ENCODE results near the gene RIMS4.

Gene RIMS4

GRCh38 chr20:44762466-44763140 lies 47.7 kb downstream of the RIMS4 start:
- no peak for DNase-seq

DNA sequence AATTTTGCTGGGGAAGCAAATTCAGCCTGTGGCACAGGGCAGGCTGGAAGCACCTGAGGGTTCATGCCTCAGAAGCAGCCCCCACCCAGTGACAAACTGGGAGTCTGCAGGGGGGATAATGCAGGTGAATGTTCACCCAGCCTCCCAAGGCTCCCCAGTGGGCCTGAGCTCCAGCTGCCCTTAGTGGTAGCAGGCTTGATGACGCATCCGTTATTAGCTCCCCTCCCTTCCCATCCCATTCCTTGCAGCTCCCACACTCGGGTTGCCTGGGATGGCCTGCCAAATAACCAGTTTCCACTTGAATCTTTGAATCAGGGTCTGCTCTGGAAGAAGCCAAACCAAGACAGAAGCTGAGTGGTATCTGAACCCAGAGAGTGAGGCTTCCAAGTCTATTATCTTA lies 48.9 kb downstream of the RIMS4 start:
- no peak for DNase-seq

DNA sequence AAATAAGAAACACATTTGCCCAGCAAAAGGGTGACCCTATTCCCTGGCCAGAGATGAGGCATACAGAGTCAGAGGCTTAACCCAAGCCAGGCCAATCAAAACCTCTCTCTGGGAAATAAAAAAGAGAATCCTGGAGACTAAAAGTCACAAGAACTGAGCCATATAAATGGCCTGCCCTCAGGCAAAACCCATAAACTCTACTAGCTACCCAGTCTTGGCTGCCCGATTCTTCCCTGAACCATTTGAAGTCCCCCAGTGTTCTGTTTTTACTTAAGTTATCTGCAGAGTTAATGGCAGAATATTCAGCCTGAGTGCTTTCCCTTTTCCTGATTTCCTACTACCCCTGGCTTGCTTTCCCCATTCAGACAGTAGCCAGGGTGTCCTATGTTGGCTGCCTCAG lies 50.8 kb downstream of the RIMS4 start:
- no peak for DNase-seq

- no peak for DNase-seq
Observed at GRCh38 chr20:44758247-44759101, 51.9 kb downstream of the RIMS4 start.

- no peak for DNase-seq
Observed at GRCh38 chr20:44756956-44757355, 53.4 kb downstream of the RIMS4 start.

GRCh38 chr20:44756011-44756688 lies 54.2 kb downstream of the RIMS4 start:
- DNase-seq, result no peak

- no peak for DNase-seq
Observed at GRCh38 chr20:44754554-44754953, 55.8 kb downstream of the RIMS4 start.

GRCh38 chr20:44752099-44752931 lies 58.0 kb downstream of the RIMS4 start:
- no peak for DNase-seq

- no peak for DNase-seq
Observed at GRCh38 chr20:44750081-44750805, 60.1 kb downstream of the RIMS4 start.

- no peak for DNase-seq
Observed at GRCh38 chr20:44748005-44748370, 62.4 kb downstream of the RIMS4 start.

GRCh38 chr20:44747166-44748004 lies 63.0 kb downstream of the RIMS4 start:
- DNase-seq, result peak; percentile 57 to 73

DNA sequence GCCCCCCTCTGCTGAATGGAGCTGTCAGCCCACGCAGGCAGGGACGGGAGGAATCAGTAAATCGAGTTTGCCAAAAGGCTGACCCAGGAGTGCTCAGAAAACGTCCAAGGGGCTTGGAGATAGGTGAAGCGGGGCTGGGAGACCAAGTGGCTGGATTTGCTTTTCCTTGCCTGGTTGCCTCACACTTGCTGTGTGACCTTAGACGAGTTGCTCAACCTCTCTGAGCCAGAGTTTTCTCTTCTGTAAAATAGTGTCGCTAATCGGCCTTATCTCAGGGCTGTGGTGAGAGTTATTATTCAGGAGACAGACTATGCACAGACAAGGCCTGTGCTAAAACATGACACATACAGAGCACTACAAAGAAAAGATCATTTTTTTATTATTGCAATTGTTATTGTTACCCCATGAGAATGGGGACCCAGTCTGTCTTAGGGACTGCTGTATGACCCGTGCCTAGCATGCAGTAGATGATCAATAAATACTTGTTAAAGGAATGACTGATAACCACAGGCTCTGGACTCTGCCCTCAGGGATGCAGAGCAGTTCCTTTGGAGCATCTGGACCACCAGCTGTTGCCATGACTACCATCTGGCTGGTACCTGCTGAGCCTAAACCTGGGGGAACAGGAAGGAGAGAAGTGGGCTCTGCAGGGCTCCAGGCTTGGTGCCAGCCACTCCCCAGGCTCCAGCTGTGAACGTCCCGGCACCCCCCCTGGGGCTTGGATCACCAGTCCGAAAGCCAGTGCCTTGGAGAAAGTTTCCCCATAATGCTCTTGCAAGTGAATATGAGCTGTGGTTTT lies 63.8 kb downstream of the RIMS4 start:
- no peak for DNase-seq

- DNase-seq, result peak; percentile 12 to 39
Observed at GRCh38 chr20:44745598-44746366, 64.6 kb downstream of the RIMS4 start, which contains the start of gene KCNK15. Gene KCNK15 (plus strand): TSS chr20:44745865. CDS start chr20:44745911, 46 bp downstream.

GRCh38 chr20:44745122-44745597 lies 65.2 kb downstream of the RIMS4 start:
- no peak for DNase-seq

DNA sequence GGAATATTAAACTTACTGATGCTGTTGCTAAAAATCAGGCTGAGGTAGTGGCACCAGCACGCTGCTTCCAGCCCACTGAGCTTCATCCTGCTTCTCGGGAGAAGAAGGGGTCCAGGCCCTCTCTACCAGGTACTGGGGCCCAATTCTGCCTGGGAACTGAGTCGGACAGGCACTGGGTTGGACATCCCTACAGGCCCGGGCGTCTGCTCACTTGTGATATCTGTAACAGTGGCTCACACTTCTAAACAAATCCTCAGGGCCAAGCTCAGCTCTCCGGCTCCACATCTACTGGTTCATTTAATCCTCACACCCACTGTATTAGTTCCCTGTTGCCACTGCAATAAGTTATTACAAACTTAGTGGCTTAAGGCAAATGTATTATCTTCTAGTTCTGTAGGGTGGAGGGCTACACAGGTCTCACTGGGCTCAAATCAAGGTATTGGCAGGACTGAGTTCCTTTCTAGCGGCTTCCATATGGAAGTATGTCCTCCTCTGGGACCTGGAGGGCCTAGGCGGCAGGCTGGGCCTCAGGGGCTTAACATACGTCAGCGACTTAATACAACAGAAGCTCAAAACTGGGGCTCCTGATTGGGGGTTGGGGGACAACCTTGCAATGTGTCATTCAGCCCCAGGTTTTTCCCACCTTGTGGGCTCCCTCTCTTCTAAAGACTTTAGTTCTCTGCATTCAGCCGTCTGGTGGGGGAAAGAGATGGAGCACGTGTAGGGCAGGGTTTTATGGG lies 66.3 kb downstream of the RIMS4 start:
- no peak for DNase-seq

GRCh38 chr20:44743080-44743701 lies 67.2 kb downstream of the RIMS4 start:
- DNase-seq, result no peak

GRCh38 chr20:44742304-44743079 lies 67.9 kb downstream of the RIMS4 start:
- DNase-seq, result no peak
